GM18858 (cell line): ENCODE results near the gene KIF4B.
A peak's percentile ranks its signal among the peaks of the same experiment; 100 is the strongest.
"Not testable (repeated sequence)": the region's sequence is repeated elsewhere in the genome, so short reads cannot be mapped to it uniquely, and the experiment has no call there.

Experiments
- ATAC-seq: cut with Tn5 transposase; IDR thresholded peaks from one replicate; pipeline ENCODE4 v1.9.1; 2021; ENCODE audit not compliant: unreplicated experiment

KIF4B gene

DNA sequence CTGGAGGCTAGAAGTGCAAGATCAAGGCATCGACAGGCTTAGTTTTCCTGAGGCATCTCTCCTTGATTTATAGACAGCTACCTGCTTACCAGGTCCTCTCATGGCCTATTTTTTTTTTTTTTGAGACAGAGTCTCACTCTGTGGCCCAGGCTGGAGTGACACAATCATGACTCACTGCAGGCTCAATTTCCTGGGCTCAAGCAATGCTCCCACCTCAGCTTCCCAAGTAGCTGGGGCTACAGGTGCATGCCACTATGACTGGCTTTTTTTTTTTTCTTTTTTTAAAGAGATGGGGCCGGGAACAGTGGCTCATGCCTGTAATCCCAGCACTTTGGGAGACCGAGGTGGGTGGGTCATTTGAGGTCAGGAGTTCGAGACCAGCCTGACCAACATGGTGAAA lies 10.8 kb upstream of the KIF4B start:
- ATAC-seq = not testable (repeated sequence)

DNA sequence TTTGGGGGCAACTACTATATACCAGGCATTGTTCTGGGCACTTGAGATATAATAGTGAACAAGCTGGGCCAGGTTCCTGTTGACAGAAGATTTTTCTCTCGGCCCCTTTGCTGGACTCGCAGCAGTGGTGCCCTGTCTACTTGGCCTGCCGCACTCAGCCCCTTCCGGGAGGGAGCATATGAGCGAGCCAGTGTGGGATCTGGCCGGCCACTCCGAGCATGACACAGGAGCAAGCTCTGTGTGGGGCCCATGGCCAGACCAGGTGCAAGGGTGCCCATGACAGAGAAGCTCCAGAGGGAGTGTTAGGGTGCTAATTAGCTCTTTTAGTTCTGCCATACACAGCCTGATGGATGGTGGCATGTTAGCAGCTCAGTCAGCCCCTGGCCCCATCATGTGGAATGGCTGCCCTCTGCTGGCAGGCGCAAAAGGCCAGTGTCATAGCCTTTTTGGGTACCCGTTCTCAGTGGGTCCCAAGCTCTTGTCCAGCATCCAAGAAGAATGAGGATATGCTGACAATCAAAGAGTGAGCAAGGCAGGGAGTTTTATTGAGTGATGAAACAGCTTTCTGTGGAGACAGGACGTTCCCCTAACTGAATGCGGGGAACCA lies 9.3 kb upstream of the KIF4B start:
- ATAC-seq = no peak

DNA sequence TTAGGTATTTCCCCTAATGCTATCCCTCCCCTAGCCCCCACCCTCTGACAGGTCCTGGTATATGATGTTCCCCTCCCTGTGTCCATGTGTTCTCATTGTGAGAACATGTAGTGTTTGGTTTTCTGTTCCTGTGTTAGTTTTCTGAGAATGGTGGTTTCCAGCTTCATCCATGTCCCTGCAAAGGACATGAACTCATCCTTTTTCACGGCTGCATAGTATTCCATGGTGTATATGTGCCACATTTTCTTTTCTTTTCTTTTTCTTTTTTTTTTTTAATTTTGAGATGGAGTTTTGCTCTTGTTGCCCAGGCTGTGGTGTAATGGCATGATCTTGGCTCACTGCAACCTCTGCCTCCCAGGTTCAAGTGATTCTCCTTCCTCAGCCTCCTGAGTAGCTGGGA lies 7.3 kb upstream of the KIF4B start:
- not testable (repeated sequence) for ATAC-seq

DNA sequence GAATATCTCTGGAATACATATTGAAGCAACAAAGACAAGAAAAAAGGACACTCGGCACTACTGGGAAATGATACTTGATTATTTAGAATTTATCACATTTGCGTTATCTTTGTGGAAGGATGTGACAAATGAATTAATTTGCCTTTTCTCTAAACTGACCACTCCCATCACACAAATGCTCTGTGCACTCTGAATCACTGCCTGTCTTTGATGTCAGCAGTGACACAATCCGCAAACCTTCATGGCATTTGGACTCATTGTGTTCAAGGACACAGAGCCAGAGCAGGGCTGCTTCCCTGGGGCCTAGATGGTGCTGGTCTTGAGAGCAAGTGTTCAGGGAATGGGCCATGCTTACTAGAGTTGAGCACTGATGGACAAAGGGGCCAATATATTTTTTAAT lies 4.9 kb upstream of the KIF4B start:
- no peak for ATAC-seq

DNA sequence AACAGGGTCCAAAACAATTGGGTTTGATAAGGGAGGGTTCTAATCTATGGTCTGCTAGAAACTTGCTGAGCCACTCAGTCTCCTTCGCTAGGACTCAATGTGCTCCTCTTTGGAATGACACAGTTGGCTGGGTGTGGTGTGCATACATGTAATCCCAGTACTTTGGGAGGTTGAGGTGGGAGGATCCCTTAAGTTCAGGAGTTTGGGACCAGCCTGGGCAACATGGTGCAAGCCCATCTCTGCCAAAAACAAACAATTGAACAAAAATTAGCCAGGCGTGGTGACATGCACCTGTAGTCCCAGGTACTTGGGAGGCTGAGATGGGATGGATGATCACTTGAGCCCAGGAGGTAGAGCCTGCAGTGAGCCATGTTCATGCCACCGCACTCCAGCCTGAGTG lies 2.7 kb upstream of the KIF4B start:
- no peak for ATAC-seq

DNA sequence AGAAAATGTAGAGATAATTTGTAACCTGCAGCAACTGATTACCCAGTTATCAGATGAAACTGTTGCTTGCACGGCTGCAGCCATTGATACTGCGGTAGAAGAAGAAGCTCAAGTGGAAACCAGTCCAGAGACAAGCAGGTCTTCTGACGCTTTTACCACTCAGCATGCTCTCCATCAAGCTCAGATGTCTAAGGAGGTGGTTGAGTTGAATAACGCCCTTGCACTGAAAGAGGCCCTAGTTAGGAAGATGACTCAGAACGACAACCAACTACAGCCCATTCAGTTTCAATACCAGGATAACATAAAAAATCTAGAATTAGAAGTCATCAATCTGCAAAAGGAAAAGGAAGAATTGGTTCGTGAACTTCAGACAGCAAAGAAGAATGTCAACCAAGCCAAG lies 1.7 kb downstream of the KIF4B start:
- no peak for ATAC-seq

DNA sequence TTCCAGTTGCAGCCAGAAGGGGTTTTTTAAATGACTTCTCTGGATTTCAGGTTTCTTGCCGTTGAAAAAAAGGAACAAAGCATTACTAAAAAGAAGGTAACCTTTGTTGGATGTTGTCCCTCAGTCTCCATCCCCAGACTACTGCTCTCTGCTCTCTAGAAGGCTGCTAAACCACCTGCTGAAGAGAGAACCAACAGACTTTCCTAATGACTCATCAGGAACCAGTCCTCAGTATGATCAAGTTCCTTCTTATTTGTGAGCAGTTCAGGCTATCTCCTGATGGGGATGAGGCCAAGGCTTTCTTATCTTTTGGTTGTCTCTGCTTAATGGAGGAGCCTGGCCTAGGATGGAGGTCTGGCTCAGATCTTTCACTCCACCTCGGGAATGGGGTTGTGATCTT lies 4.1 kb downstream of the KIF4B start:
- ATAC-seq = peak; percentile 98

DNA sequence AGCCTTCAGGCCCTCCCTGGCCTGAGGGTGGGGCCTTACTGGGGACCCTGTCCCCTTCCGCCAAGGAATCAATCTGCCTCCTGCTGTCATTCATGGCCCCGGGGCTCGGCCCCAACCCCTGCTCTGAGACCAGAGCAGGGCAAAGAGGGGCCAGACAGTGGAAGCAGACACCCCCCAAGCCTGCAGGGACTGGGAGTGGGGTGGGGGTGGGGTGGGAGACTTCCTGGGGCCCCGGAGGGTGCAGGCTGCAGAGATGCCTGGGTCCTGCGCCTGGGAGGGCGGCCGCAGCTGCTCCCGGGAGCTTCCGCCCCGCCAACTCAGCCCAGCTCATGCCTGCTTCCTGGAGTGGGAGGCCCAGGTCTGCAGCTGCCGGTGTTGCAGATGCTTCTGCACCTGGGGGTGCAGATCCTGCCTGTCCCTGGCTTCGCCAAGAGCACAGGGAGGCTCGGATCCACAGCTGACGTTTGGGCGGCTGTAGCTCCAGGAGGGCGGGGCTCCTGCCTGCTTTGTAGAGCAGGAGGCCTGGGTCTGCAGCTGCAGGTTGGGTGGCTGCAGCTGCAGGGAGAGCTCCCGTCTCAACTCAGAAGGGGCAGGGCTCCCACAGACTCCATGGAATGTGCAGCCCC lies 6.2 kb downstream of the KIF4B start:
- ATAC-seq = no peak

DNA sequence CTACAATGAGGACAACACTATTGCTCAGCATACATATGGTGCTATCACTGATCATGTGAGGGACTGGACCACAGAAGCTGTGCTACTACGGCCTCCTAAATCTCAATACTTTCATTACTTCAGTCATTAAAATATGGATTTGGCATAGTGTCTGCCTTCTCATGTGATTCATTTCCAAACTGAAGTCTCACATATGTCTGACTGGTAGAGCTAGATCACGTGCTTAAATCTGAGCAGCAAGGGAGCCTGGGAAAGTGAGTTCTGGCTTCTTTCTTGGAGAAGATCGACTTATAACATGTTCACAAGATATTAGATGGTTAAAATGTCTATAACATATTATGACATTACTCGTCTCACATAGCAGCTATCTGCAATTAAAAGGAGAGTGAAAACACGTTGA lies 8.3 kb downstream of the KIF4B start:
- no peak for ATAC-seq

DNA sequence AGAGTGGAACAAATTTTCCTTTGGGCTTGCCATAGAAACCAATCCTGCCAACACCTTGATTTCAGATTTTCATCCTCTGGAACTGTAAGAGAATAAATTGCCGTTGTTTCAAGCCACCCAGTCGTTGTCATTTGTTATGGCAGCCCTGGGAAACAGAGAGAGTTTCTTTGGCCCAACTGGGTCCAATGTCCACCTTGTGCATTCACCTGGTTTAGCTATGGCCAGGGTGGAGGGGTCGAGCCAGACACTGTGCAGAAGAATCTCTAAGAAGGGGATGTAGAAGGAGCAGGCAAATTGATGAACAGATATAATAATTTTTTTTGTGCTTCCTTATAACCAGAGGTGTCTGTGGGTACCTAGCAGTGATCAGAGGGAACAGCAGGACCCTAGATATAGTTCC lies 9.8 kb downstream of the KIF4B start:
- no peak for ATAC-seq

DNA sequence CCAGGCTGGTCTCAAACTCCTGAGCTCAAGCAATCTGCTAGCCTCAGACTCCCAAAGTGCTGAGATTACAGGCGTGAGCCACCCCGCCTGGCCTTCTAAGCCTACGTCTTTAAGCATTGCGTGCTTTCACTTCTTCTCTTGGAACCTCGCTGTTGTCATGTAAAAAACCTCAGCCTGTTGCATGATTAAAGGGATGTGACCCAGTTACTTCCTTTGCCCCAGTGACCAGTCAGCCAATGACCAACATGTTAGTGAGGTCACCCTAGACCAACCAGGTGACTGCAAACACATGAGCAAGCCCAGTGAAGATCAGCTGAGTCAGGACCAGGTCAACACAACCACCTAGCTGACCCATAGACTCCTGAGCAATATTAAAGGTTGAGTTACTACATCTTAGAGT lies 10.5 kb downstream of the KIF4B start:
- no peak for ATAC-seq

DNA sequence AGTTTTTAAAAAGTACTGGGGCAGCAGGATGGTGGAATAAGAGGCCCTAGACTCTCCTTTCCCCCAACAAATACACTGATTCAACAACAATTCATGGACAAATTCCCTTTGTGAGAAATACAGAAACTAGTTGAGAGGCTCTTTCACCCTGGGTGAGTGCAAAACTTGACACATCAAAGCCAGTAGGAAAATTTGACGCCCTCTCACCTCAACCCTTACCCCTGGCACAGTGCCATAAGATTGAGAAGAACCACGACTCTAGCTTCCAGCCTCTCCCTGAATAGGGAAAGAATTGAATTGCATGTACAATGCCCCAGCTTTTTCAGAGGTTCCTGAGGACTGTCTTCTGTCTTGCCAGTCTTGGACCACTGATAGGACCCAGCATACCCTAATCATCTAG lies 12.3 kb downstream of the KIF4B start:
- ATAC-seq = no peak

DNA sequence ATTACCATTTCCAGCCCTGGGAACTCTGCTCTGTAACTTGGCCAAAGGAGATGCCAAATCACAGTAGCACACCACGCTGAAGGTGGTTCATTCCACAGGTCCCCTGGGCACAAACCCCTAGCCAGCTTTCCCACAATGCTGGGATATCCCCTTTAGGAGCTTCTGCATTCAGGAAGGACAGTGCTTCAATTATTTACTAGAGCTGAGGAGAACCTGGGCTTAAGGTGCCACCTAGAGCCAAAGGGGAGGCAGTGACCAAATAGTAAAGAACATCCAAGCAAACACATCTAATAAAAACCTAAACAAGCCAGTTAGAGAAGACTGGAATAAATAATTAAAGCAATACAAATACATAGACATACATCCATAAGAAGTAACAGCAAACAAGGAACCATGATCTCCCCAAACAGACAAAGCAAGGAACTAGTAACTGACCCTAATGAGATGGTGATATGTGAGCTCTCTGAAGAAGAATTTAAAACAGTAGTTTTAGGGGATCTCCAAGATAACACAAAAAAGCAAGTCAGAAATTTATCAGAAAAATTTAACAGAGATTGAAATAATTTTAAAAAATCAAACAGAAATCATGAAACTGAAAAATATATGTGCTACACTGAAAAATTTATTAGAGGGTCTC lies 14.6 kb downstream of the KIF4B start:
- no peak for ATAC-seq

DNA sequence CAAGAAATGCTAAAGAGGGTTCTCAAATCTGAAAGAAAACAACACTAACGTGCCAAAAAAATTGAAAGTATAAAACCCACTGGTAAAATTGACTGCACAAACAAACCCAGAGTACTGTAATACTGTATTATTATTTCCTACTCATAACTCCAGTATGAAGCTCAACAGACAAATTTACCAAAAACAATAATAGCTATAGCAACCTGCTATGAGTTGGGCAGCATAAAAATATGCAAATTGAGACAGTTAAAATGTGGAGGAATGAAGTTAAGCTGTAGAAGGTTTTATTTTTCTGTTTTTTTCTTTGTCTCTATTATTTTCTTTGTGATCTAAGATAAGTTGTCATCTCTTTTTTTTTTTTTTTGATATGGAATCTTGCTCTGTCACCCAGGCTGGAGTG lies 15.7 kb downstream of the KIF4B start:
- ATAC-seq = no peak

DNA sequence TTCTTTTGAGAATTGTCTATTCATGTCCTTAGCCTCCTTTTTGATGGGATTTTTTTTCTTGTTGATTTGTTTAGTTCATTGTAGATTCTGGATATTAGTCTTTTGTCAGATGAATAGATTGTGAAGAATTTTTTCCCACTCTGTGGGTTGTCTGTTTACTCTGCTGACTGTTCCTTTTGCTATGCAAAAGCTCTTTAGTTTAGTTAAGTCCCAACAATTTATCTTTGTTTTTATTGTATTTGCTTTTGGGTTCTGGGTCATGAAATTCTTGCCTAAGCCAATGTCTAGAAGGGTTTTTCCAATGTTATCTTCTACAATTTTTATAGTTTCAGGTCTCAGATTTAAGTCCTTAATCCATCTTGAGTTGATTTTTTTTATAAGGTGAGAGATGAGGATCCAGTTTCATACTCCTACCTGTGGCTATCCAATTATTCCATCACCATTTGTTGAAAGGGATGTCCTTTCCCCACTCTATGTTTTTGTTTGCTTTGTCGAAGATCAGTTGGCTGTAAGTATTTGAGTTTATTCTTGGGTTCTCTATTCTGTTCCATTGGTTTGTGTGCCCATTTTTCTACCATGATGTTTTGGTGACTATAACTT lies 20.7 kb downstream of the KIF4B start:
- ATAC-seq = not testable (repeated sequence)

DNA sequence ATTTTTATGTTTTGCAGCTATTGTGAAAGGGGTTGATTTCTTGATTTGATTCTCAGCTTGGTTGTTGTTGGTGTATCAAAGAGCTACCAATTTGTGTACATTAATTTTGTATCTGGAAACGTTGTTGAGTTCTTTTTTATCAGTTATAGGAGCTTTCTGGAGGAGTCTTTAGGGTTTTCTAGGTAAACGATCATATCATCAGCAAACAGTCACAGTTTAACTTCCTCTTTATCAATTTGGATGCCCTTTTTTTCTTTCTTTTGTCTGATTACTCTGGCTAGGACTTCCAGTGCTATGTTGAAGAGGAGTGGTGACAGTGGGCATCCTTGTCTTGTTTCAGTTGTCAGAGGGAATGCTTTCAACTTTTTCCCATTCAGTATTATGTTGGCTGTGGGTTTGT lies 21.5 kb downstream of the KIF4B start:
- not testable (repeated sequence) for ATAC-seq

DNA sequence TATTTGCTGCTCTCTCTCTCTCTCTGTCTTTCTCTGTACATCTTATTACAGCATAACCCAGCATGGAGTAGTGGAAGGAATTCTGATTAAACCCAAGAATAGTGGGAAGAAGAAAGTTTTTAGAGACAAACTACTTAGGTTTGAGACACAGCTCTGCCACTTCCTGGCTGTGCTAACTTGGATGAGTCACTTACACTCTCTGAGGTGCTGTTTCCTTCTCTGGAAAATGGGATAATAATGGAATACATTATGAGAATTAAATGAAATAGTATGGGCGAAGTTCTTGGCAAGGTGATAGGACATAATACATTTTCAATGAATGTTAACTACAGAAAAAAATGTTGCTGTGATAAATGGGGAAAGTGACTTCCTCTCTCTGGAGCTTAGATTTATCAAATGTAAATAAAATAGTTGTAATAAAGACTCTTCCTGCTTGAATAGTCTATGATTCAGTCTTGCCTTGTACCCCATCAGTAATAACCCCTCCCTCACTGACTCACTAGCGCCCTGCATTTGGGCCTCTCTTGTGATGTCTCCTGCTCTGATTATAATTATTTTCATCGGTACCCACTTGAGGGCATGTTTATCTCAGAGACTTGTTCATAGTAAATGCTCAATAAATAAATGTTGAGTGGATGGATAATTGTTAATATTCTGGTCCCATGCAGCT lies 27.6 kb downstream of the KIF4B start:
- no peak for ATAC-seq

DNA sequence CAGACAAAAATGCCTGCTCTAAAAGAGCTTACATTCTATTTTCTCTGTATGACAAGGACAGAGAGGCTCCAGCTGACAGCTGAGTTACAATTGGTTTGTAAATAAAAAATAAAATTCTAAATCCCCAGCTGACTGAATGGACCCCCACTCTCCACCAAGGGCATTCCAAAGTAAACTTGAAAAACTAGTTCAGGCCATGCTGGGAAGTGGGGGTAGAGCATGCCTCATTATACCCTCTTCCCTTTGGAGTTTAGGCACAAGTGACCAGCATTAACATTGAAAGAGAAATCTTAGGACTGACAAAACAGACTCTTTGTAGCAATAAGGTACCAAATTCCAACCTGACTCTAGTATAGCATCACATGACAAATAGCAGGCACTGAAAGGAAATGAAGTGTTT lies 31.0 kb downstream of the KIF4B start:
- ATAC-seq = no peak

DNA sequence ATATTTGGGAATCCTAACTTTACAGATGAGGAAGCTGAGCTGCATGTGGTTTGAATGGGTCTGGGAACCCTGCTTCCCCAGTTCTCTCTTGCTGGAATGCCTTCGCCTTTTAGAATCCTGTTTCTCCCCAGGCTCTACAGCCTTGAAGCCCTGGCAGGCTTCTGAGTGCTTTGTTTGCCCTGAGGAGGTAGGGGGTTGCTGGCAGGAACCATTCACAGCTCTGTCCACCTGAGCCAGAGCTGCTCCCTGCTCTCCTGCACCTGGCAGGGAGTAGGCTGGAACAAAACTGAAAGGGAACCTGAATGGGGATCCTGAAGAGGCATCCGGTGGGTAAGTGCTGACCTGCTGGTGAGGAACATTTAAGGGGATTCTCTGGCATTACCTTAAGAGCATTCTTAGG lies 33.0 kb downstream of the KIF4B start:
- ATAC-seq = no peak

DNA sequence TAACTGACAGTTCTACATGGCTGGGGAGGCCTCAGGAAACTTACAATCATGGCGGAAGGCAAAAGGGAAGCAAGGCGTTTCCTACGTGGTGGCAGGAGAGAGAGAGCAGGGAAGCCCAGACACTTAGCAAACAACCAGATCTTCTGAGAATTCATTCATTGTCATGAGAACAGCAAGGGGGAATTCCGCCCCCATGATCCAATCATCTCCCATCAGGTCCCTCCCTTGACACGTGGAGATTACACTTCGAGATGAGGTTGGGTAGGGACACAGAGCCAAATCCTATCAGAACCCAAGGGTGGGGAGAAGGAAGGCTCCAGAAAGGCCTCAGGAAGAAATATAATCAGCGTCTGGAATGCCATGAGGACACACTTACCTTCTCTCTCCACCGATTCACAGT lies 34.3 kb downstream of the KIF4B start:
- no peak for ATAC-seq

DNA sequence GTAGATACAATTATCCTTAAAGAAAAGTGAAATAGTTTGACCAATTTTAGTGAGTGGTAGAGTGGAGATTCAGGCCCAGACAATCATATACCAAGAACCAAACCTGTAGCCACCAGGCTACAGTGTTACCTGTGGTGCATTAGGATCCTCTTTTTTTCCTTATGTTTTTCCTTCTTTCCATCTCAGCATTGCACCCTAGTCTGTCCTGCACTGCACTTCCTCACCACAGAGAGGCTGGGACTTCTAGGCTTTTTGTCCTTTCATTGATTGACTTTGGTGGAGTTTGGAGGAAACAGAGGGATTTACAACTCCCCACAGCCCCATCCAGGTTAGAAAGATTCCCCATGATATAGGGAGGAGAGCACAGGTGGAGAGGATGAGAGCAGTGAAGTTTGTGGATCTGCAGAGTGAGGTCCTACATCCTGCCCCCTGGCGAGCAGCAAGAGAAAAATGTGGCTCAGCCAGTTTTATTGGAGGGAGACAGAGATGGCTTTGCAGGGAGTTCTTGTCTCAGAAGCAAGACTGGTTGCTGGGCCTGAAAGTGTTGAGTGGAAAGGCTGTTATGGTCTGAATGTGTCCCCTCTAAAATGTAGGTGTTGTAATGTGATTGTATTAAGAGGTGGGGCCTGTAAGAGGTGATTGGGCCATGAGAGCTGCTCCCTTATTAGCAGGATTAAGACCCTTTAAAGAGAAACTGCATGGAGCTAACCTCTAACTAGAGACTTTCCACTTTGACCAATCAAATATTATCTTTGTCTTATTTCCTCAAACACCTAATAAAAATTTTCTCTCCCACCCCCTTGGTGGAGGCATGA lies 36.2 kb downstream of the KIF4B start:
- no peak for ATAC-seq
